Breast epithelium (tissue), 3 donors: ENCODE results near the gene USP3.
"Not testable (repeated sequence)": the region's sequence is repeated elsewhere in the genome, so short reads cannot be mapped to it uniquely, and the experiment has no call there.

Source experiments
- CTCF ChIP-seq, 3 donors: fragments of 450-650 bp; IDR thresholded peaks; one replicate each; pipeline ENCODE4 v1.5.1; 2016 to 2017; ENCODE audit warnings: antibody characterized with exemption in 3 of 3, mild to moderate bottlenecking in 3 of 3, moderate library complexity in 3 of 3
- POLR2A ChIP-seq: fragments of 450-650 bp; IDR thresholded peaks from one replicate; pipeline ENCODE4 v1.6.1; 2016; ENCODE audit warnings: antibody characterized with exemption, mild to moderate bottlenecking, moderate library complexity

GRCh38 chr15:63620760-63621159 lies 116.4 kb downstream of the USP3 start:
- TF ChIP-seq CTCF (IDR thresholded peaks at IDR 0.05); POLR2A: not testable (repeated sequence)
